HG03095 (cell line): Measurements from ENCODE around the gene PKD1L1.
"Not testable (repeated sequence)": the region's sequence is repeated elsewhere in the genome, so short reads cannot be mapped to it uniquely, and the experiment has no call there.

ENCODE experiments used
- ATAC-seq: cut with Tn5 transposase; IDR thresholded peaks from one replicate; pipeline ENCODE4 v1.9.1; 2021; ENCODE audit warnings: moderate library complexity; ENCODE audit not compliant: unreplicated experiment

Gene PKD1L1

GRCh38 chr7:47957156-47957555, 8.9 kb upstream of the PKD1L1 start:
- ATAC-seq, result no peak

GRCh38 chr7:47956220-47956619, 8.0 kb upstream of the PKD1L1 start:
- no peak for ATAC-seq

- ATAC-seq, result peak; percentile 39
These were observed 6.1 kb upstream of the PKD1L1 start for GRCh38 chr7:47954231-47954911.

- ATAC-seq, result peak; percentile 64
These were observed 5.6 kb upstream of the PKD1L1 start for GRCh38 chr7:47953822-47954221.

GRCh38 chr7:47952224-47952623, 4.0 kb upstream of the PKD1L1 start:
- ATAC-seq, result no peak

GRCh38 chr7:47951374-47951773, 3.1 kb upstream of the PKD1L1 start:
- ATAC-seq, result no peak

GRCh38 chr7:47950714-47951113, 2.4 kb upstream of the PKD1L1 start:
- ATAC-seq, result no peak

GRCh38 chr7:47949703-47950102, 1.4 kb upstream of the PKD1L1 start:
- no peak for ATAC-seq

- ATAC-seq, result no peak
These were observed 914 bp downstream of the PKD1L1 start for GRCh38 chr7:47947355-47947749.

GRCh38 chr7:47946581-47947354, 1.5 kb downstream of the PKD1L1 start:
- no peak for ATAC-seq

- ATAC-seq, result peak; percentile 48
These were observed 2.8 kb downstream of the PKD1L1 start for GRCh38 chr7:47945261-47946015.

- no peak for ATAC-seq
These were observed 3.6 kb downstream of the PKD1L1 start for GRCh38 chr7:47944536-47945260.

GRCh38 chr7:47943676-47944474, 4.4 kb downstream of the PKD1L1 start:
- ATAC-seq, result no peak

- ATAC-seq, result not testable (repeated sequence)
These were observed 5.6 kb downstream of the PKD1L1 start for GRCh38 chr7:47942651-47943050.

- no peak for ATAC-seq
These were observed 6.1 kb downstream of the PKD1L1 start for GRCh38 chr7:47942132-47942531.

GRCh38 chr7:47941136-47941844, 7.0 kb downstream of the PKD1L1 start:
- no peak for ATAC-seq

- ATAC-seq, result no peak
These were observed 7.9 kb downstream of the PKD1L1 start for GRCh38 chr7:47940088-47941013.

GRCh38 chr7:47939425-47940036, 8.7 kb downstream of the PKD1L1 start:
- ATAC-seq, result no peak
